SK-N-SH (cell line): Measurements from ENCODE around the gene RIT1. TPM values are rescaled to one million over a fixed set of nuclear protein-coding genes. Genes with fewer than 3 reads are reported as not detected.

Experiments
- CTCF ChIA-PET: fragments of 300-600, 350-600 bp; formaldehyde crosslinking; extraction: SDS; loops from one replicate; lab custom pipeline; 2021; lab: Yijun Ruan, JAX
- POLR2A ChIA-PET: fragments of 350-600 bp; sonication (Branson Sonifier 250); formaldehyde crosslinking; extraction: SDS; loops from one replicate; lab custom pipeline; 2020; ENCODE audit warnings: antibody characterized with exemption, inconsistent platforms; lab: Yijun Ruan, JAX
- DNase-seq: peaks from one replicate; pipeline ENCODE4 v3.0.0; 2012
- H2AFZ ChIP-seq: fragments of 200-600 bp; sonication (generic); 2 replicates; pipeline ENCODE4 v1.8.1; 2016; ENCODE audit warnings: antibody characterized with exemption, mild to moderate bottlenecking, low read depth
- H3F3A ChIP-seq: fragments of 200-600 bp; sonication (generic); replicated peaks from 2 replicates; pipeline ENCODE3; 2016; ENCODE audit warnings: antibody characterized with exemption, mild to moderate bottlenecking; ENCODE audit not compliant: insufficient read depth
- H3K27ac ChIP-seq, 2 experiments: fragments of 200-500 bp in 1 of 2; fragments of 200-600 bp in 1 of 2; sonication (Bioruptor generic) in 1 of 2; sonication (generic), shearing (Covaris generic) in 1 of 2; 2 replicates each; pipeline versions ENCODE4 v1.5.1 to v1.6.1; 2014 to 2016; ENCODE audit warnings: low read depth in 2 of 2, inconsistent platforms in 1 of 2, low read length in 1 of 2, mild to moderate bottlenecking in 1 of 2, mixed read lengths in 1 of 2
- H3K27me3 ChIP-seq: fragments of 200-600 bp; sonication (generic), shearing (Covaris generic); 2 replicates; pipeline ENCODE4 v1.6.1; 2016; ENCODE audit warnings: mixed run types; ENCODE audit not compliant: insufficient read depth
- H3K36me3 ChIP-seq, 2 experiments: fragments of 200-500 bp in 1 of 2; fragments of 200-600 bp in 1 of 2; sonication (Bioruptor generic) in 1 of 2; sonication (generic) in 1 of 2; replicated peaks in 1 of 2; 2 replicates each; pipeline versions ENCODE3 to v1.5.1; 2014 to 2016; ENCODE audit warnings: low read length in 1 of 2, mild to moderate bottlenecking in 1 of 2; ENCODE audit not compliant: insufficient read depth in 2 of 2, control insufficient read depth in 1 of 2
- H3K4me1 ChIP-seq, 2 experiments: fragments of 200-500 bp in 1 of 2; fragments of 200-600 bp in 1 of 2; sonication (Bioruptor generic) in 1 of 2; sonication (generic), shearing (Covaris generic) in 1 of 2; 2 replicates each; pipeline versions ENCODE4 v1.5.1 to v1.6.1; 2014 to 2016; ENCODE audit warnings: low read depth in 1 of 2, low read length in 1 of 2, mixed run types in 1 of 2; ENCODE audit not compliant: insufficient read depth in 2 of 2, control insufficient read depth in 1 of 2
- H3K4me2 ChIP-seq: fragments of 200-600 bp; sonication (generic), shearing (Covaris generic); 2 replicates; pipeline ENCODE4 v1.6.1; 2017; ENCODE audit warnings: mixed run types
- H3K4me3 ChIP-seq, 2 experiments: fragments of 200-500 bp in 1 of 2; fragments of 200-600 bp in 1 of 2; sonication (Bioruptor generic) in 1 of 2; sonication (generic), shearing (Covaris generic) in 1 of 2; 2 replicates each; pipeline versions ENCODE4 v1.5.1 to v1.8.1; 2014 to 2016; ENCODE audit warnings: low read depth in 2 of 2, inconsistent platforms in 1 of 2, low read length in 1 of 2, mild to moderate bottlenecking in 1 of 2, mixed read lengths in 1 of 2, moderate library complexity in 1 of 2
- H3K79me2 ChIP-seq: fragments of 200-600 bp; sonication (generic); 2 replicates; pipeline ENCODE4 v1.8.1; 2017; ENCODE audit warnings: mild to moderate bottlenecking; ENCODE audit not compliant: insufficient read depth
- H3K9ac ChIP-seq: fragments of 200-600 bp; sonication (generic); 2 replicates; pipeline ENCODE4 v1.6.1; 2017; ENCODE audit warnings: mixed run types
- H3K9me2 ChIP-seq: fragments of 200-600 bp; sonication (generic); 2 replicates; pipeline ENCODE4 v1.6.1; 2017; ENCODE audit warnings: mixed run types
- H3K9me3 ChIP-seq: fragments of 200-600 bp; sonication (generic); 2 replicates; pipeline ENCODE4 v1.6.1; 2017; ENCODE audit warnings: mixed run types, mild to moderate bottlenecking, moderate library complexity
- H4K20me1 ChIP-seq: fragments of 200-600 bp; sonication (generic); 2 replicates; pipeline ENCODE4 v1.6.1; 2017; ENCODE audit warnings: mild to moderate bottlenecking, mixed run types; ENCODE audit not compliant: insufficient read depth
- CTCF ChIP-seq: fragments of 200-600 bp; sonication (generic); IDR thresholded peaks from 2 replicates; pipeline ENCODE4 v1.6.1; 2017; ENCODE audit warnings: antibody characterized with exemption, mild to moderate bottlenecking, moderate library complexity
- EZH2phosphoT487 ChIP-seq: fragments of 200-600 bp; sonication (generic); IDR thresholded peaks from 2 replicates; pipeline ENCODE4 v1.6.1; 2017; ENCODE audit warnings: low read depth, mixed run types, mild to moderate bottlenecking, antibody characterized with exemption, moderate library complexity, borderline replicate concordance
- FOXJ3 ChIP-seq: sonication (generic); formaldehyde crosslinking; IDR thresholded peaks from 2 replicates; pipeline ENCODE4 v1.5.1; 2020; ENCODE audit warnings: mild to moderate bottlenecking, missing genetic modification reagents
- GABPA ChIP-seq: IDR thresholded peaks from 2 replicates; pipeline ENCODE4 v1.4.0; 2012; ENCODE audit warnings: low read depth, mild to moderate bottlenecking
- GATA2 ChIP-seq: sonication (generic); formaldehyde crosslinking; IDR thresholded peaks from 2 replicates; pipeline ENCODE4 v1.5.0; 2020; ENCODE audit warnings: mild to moderate bottlenecking, missing genetic modification reagents
- MXI1 ChIP-seq: IDR thresholded peaks from 2 replicates; pipeline ENCODE4 v1.6.1; 2012; ENCODE audit warnings: mild to moderate bottlenecking, low read depth, low read length, improper control_type of control experiment
- PBX3 ChIP-seq: IDR thresholded peaks from 2 replicates; pipeline ENCODE4; 2012
- POLR2AphosphoS5 ChIP-seq: IDR thresholded peaks from 2 replicates; pipeline ENCODE4 v1.6.1; 2012; ENCODE audit warnings: low read depth, low read length
- RAD21 ChIP-seq: IDR thresholded peaks from 2 replicates; pipeline ENCODE4 v1.6.1; 2012; ENCODE audit warnings: mild to moderate bottlenecking, low read length
- RCOR1 ChIP-seq: fragments of 150-350 bp; IDR thresholded peaks from 2 replicates; pipeline ENCODE4 v1.6.1; 2017; ENCODE audit warnings: antibody characterized with exemption, low read length
- RFX5 ChIP-seq: IDR thresholded peaks from 2 replicates; pipeline ENCODE4 v1.6.1; 2012; ENCODE audit warnings: mild to moderate bottlenecking, improper control_type of control experiment, low read length
- RXRA ChIP-seq: IDR thresholded peaks from 2 replicates; pipeline ENCODE4 v1.4.0; 2012; ENCODE audit warnings: low read depth, mild to moderate bottlenecking, borderline replicate concordance
- SIN3A ChIP-seq: IDR thresholded peaks from 2 replicates; pipeline ENCODE4 v1.6.1; 2012; ENCODE audit warnings: low read depth, mild to moderate bottlenecking, low read length, moderate library complexity, borderline replicate concordance
- SMC3 ChIP-seq: IDR thresholded peaks from 2 replicates; pipeline ENCODE4 v1.6.1; 2012; ENCODE audit warnings: low read depth, low read length, improper control_type of control experiment
- USF1 ChIP-seq: IDR thresholded peaks from 2 replicates; pipeline ENCODE4 v1.4.0; 2012; ENCODE audit warnings: low read depth, borderline replicate concordance
- USF2 ChIP-seq: fragments of 150-350 bp; IDR thresholded peaks from 2 replicates; pipeline ENCODE4 v1.6.1; 2017; ENCODE audit warnings: antibody characterized with exemption, low read length, low read depth, borderline replicate concordance
- YY1 ChIP-seq: IDR thresholded peaks from 2 replicates; pipeline ENCODE4 v1.4.0; 2012; ENCODE audit warnings: low read depth, mild to moderate bottlenecking
- WGBS: methylation state at CpG from one replicate; pipeline ENCODE4 v1.1.6; 2017; ENCODE audit warnings: low lambda C conversion rate; 5-methylcytosine and 5-hydroxymethylcytosine counted together
- polyA plus RNA-seq, 3 experiments: library from polyadenylated mRNA; depleted of rRNA; stranded (reverse); fragments of >200 nt; gene quantifications; 2 replicates each; pipeline ENCODE4 v1.2.3, GENCODE V29; 2012
- TF ChIP-seq, protein P1 (sequence below): IDR thresholded peaks from 2 replicates; pipeline ENCODE4 v1.4.0; 2012; ENCODE audit warnings: low read depth, borderline replicate concordance
- TF ChIP-seq, protein P2 (sequence below): fragments of 150-350 bp; IDR thresholded peaks from 2 replicates; pipeline ENCODE4 v1.6.1; 2016; ENCODE audit warnings: mild to moderate bottlenecking, low read depth, low read length
- TF ChIP-seq, protein P3 (sequence below): IDR thresholded peaks from 2 replicates; pipeline ENCODE4 v1.6.1; 2012; ENCODE audit warnings: mild to moderate bottlenecking, low read depth, low read length, moderate library complexity

RIT1 gene
- polyA plus RNA-seq, 1 of the 3 experiments (the other 2 are of a cell fraction) = 28.8 TPM

DNA sequence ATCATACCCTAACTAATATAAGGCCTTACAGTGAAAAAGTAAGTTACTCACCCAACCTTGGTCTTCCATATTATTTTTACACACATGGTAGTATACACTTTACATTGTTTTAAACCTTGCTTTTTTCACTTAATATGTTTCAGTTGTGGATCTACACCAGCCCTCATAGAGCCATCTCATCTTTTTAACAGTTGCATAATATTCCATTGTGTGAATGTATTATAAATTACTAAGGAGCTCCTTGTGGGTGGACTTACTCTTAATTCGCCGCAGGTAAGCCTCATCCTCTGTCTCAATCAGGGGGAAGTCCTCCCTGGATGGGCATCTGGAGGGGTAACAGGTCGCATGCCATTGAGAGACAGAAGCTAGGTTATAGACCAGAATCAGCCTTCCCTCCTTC, 43.5 kb upstream of the RIT1 start:
- Histone ChIP-seq H2AFZ (no peak overlapping the region), H3K9ac (no peak overlapping the region), H3K79me2 (peaks cover 4% of the 10 kb centered on the region; the same call in 1 of the 2 replicates), H3K4me1 (no peaks in the 10 kb centered on the region), H3F3A (peaks cover 18% of the 10 kb centered on the region)
- CTCF ChIA-PET = interaction anchor here (0.6 to 3.3 kb wide), 3 partner anchors 14 to 24 kb away, joined by 3 to 9 read pairs (median 4); partner anchors contain the start of genes ARHGEF2 and KHDC4
- no peak for TF ChIP-seq SMC3
- TF ChIP-seq FOXJ3 = no peak
- TF ChIP-seq POLR2AphosphoS5 = no peak
- no peak for TF ChIP-seq GATA2 (CRISPR knock-in tag)
- no peak for TF ChIP-seq RFX5
- no peak for TF ChIP-seq RAD21
- TF ChIP-seq, protein P1, sequence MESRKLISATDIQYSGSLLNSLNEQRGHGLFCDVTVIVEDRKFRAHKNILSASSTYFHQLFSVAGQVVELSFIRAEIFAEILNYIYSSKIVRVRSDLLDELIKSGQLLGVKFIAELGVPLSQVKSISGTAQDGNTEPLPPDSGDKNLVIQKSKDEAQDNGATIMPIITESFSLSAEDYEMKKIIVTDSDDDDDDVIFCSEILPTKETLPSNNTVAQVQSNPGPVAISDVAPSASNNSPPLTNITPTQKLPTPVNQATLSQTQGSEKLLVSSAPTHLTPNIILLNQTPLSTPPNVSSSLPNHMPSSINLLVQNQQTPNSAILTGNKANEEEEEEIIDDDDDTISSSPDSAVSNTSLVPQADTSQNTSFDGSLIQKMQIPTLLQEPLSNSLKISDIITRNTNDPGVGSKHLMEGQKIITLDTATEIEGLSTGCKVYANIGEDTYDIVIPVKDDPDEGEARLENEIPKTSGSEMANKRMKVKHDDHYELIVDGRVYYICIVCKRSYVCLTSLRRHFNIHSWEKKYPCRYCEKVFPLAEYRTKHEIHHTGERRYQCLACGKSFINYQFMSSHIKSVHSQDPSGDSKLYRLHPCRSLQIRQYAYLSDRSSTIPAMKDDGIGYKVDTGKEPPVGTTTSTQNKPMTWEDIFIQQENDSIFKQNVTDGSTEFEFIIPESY = no peak
- TF ChIP-seq USF2 = no peak
- no peak for TF ChIP-seq PBX3
- TF ChIP-seq RXRA = no peak
- TF ChIP-seq CTCF = no peak
- no peak for TF ChIP-seq YY1
- TF ChIP-seq EZH2phosphoT487 = no peak
- TF ChIP-seq, protein P2, sequence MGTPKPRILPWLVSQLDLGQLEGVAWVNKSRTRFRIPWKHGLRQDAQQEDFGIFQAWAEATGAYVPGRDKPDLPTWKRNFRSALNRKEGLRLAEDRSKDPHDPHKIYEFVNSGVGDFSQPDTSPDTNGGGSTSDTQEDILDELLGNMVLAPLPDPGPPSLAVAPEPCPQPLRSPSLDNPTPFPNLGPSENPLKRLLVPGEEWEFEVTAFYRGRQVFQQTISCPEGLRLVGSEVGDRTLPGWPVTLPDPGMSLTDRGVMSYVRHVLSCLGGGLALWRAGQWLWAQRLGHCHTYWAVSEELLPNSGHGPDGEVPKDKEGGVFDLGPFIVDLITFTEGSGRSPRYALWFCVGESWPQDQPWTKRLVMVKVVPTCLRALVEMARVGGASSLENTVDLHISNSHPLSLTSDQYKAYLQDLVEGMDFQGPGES = no peak
- TF ChIP-seq, protein P3, sequence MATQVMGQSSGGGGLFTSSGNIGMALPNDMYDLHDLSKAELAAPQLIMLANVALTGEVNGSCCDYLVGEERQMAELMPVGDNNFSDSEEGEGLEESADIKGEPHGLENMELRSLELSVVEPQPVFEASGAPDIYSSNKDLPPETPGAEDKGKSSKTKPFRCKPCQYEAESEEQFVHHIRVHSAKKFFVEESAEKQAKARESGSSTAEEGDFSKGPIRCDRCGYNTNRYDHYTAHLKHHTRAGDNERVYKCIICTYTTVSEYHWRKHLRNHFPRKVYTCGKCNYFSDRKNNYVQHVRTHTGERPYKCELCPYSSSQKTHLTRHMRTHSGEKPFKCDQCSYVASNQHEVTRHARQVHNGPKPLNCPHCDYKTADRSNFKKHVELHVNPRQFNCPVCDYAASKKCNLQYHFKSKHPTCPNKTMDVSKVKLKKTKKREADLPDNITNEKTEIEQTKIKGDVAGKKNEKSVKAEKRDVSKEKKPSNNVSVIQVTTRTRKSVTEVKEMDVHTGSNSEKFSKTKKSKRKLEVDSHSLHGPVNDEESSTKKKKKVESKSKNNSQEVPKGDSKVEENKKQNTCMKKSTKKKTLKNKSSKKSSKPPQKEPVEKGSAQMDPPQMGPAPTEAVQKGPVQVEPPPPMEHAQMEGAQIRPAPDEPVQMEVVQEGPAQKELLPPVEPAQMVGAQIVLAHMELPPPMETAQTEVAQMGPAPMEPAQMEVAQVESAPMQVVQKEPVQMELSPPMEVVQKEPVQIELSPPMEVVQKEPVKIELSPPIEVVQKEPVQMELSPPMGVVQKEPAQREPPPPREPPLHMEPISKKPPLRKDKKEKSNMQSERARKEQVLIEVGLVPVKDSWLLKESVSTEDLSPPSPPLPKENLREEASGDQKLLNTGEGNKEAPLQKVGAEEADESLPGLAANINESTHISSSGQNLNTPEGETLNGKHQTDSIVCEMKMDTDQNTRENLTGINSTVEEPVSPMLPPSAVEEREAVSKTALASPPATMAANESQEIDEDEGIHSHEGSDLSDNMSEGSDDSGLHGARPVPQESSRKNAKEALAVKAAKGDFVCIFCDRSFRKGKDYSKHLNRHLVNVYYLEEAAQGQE = no peak
- no peak for TF ChIP-seq MXI1
- TF ChIP-seq GABPA = no peak
- TF ChIP-seq SIN3A = no peak
- no peak for TF ChIP-seq RCOR1
- no peak for TF ChIP-seq USF1
- TF ChIP-seq, all 33 proteins: peak for 0
- H4K20me1 ChIP-seq = peaks cover 6% of the 10 kb centered on the region; the same call in 1 of the 2 replicates
- POLR2A ChIA-PET = no interaction called here
- no peak for DNase-seq
- H3K4me2 ChIP-seq = no peak overlapping the region
- H3K9me2 ChIP-seq = no peaks in the 10 kb centered on the region
- no peak overlapping the region for H3K27ac ChIP-seq
- no peak overlapping the region for H3K4me3 ChIP-seq
- H3K9me3 ChIP-seq = no peaks in the 10 kb centered on the region
- 99% methylated on average over 3 of the region's 3 CpGs for WGBS
- H3K27me3 ChIP-seq = no peaks in the 10 kb centered on the region
- H3K36me3 ChIP-seq = peaks cover 60 to 80% of the 10 kb centered on the region in 2 experiments
